Tibial nerve (tissue), 4 donors: Measurements from ENCODE around the gene CYP17A1. TPM values are rescaled to one million over a fixed set of nuclear protein-coding genes. Genes with fewer than 3 reads are reported as not detected.

Experiments used
- DNase-seq, 2 donors: peaks; one replicate each; pipeline ENCODE4 v3.0.0-alpha.2; 2019; ENCODE audit warnings: low spot score in 2 of 2
- H3K27ac ChIP-seq, 4 donors: fragments of 200-600 bp; sonication (generic) in 3 of 4; one replicate each; pipeline ENCODE4 v1.5.1; 2017 to 2019; ENCODE audit warnings: mild to moderate bottlenecking in 1 of 4
- H3K27me3 ChIP-seq, 2 donors: fragments of 200-600 bp; sonication (generic) in 1 of 2; one replicate each; pipeline versions ENCODE4 v1.5.1 to v1.6.0; 2017 to 2019
- H3K36me3 ChIP-seq, 3 donors: fragments of 200-600 bp; sonication (generic); one replicate each; pipeline ENCODE4 v1.5.1; 2018 to 2019
- H3K4me1 ChIP-seq, 4 donors: fragments of 200-600 bp; sonication (generic) in 3 of 4; one replicate each; pipeline ENCODE4 v1.5.1; 2017 to 2019
- H3K4me3 ChIP-seq, 4 donors: fragments of 200-600 bp; sonication (generic) in 3 of 4; one replicate each; pipeline ENCODE4 v1.5.1; 2017 to 2019; ENCODE audit warnings: mild to moderate bottlenecking in 1 of 4, moderate library complexity in 1 of 4
- H3K9me3 ChIP-seq, 4 donors: fragments of 200-600 bp; sonication (generic) in 3 of 4; one replicate each; pipeline ENCODE4 v1.5.1; 2017 to 2019
- EP300 ChIP-seq, 2 donors: sonication (generic); formaldehyde crosslinking; IDR thresholded peaks; one replicate each; pipeline ENCODE4 v1.6.1; 2017; ENCODE audit warnings: antibody characterized with exemption in 2 of 2, mild to moderate bottlenecking in 1 of 2
- POLR2A ChIP-seq, 2 donors: fragments of 450-650 bp; IDR thresholded peaks; one replicate each; pipeline ENCODE4 v1.6.1; 2017; ENCODE audit warnings: antibody characterized with exemption in 2 of 2, mild to moderate bottlenecking in 2 of 2, moderate library complexity in 2 of 2
- WGBS, 2 donors: methylation state at CpG; one replicate each; pipeline ENCODE4 v1.1.5; 2018; 5-methylcytosine and 5-hydroxymethylcytosine counted together
- total RNA-seq, 4 donors: library from RNA; depleted of rRNA; stranded (reverse); fragments of >200 nt; gene quantifications; one replicate each; pipeline ENCODE4 v1.1.0, GENCODE V29; 2016
- TF ChIP-seq, protein P1 (sequence below), 5 experiments: fragments of 200-600 bp in 3 of 5; fragments of 450-650 bp in 2 of 5; sonication (generic) in 3 of 5; IDR thresholded peaks; one replicate each; pipeline ENCODE4 v1.5.1; 2016 to 2019; ENCODE audit warnings: antibody characterized with exemption in 5 of 5, mild to moderate bottlenecking in 3 of 5, moderate library complexity in 2 of 5

CYP17A1 gene
- total RNA-seq, 4 donors from 2014 or later: not detected

DNA sequence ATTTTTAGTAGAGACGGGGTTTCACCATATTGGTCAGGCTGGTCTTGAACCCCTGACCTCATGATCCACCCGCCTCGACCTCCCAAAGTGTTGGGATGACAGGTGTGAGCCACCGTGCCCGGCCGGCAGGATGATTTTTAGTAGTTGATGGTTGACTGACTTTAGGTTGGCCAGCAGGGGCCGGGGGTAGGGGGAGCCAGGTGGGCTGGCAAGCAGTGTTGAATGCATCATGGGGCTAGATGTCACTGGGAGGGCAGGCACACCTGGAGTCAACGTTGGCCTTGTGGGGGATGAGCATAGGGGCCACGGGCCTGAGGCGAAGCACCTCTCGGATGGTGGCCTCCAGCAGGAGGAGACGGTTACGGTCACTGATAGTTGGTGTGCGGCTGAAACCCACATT, 5.0 kb downstream of the CYP17A1 start:
- Histone ChIP-seq H3K36me3 (peaks cover 0 to 28% (median 0%) of the 10 kb centered on the region in 3 donors), H3K4me3 (no peak overlapping the region), H3K27me3 (no peaks in the 10 kb centered on the region), H3K27ac (no peak overlapping the region), H3K4me1 (peaks cover 0 to 11% (median 0%) of the 10 kb centered on the region in 4 donors), H3K9me3 (no peaks in the 10 kb centered on the region)
- DNase-seq: no peak
- WGBS, 2 donors: 90 to 93% methylated on average over 14 of the region's 14 CpGs
- TF ChIP-seq POLR2A (IDR thresholded peaks at IDR 0.05): no peak
- no peak for TF ChIP-seq EP300 (IDR thresholded peaks at IDR 0.05)
- TF ChIP-seq, protein P1, sequence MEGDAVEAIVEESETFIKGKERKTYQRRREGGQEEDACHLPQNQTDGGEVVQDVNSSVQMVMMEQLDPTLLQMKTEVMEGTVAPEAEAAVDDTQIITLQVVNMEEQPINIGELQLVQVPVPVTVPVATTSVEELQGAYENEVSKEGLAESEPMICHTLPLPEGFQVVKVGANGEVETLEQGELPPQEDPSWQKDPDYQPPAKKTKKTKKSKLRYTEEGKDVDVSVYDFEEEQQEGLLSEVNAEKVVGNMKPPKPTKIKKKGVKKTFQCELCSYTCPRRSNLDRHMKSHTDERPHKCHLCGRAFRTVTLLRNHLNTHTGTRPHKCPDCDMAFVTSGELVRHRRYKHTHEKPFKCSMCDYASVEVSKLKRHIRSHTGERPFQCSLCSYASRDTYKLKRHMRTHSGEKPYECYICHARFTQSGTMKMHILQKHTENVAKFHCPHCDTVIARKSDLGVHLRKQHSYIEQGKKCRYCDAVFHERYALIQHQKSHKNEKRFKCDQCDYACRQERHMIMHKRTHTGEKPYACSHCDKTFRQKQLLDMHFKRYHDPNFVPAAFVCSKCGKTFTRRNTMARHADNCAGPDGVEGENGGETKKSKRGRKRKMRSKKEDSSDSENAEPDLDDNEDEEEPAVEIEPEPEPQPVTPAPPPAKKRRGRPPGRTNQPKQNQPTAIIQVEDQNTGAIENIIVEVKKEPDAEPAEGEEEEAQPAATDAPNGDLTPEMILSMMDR (IDR thresholded peaks at IDR 0.05): no peak

DNA sequence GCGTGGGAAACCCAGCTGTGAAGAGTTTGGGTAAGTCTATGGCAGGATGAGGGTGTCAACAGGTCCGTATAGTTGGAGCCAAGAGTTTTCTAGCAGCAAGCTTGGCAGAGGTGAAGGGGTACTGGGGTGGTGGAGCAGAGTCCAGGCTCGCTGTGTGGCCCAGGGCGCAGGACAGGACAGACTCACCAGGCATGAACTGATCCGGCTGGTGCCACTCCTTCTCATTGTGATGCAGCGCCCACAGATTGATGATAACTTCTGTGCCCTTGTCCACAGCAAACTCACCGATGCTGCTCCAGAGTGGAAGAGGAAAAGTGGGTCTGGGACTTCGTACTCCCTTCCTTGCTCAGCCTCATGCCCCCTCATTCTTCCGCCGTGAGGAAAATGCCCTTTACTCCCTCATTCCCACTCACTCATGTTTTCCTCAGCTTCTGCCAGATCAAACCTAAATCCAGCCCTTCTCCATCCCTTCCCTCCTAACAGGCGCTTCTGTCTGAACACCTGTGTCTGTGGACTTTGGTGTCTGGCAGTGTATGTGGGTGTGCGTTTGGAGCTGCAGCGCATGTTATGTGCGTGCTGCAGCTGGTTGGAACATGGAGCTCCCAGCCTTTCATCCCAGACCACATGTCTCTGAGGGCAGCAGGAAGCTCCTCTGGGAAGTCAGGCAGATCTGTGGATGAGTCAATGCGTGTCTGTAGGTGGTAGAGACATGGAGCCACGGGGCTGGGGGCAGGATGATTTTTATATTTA, 5.7 kb downstream of the CYP17A1 start:
- TF ChIP-seq EP300 (IDR thresholded peaks at IDR 0.05): no peak
- no peak for TF ChIP-seq POLR2A (IDR thresholded peaks at IDR 0.05)
- TF ChIP-seq, protein P1 (IDR thresholded peaks at IDR 0.05): no peak
- no peak for DNase-seq
- 60 to 66% methylated on average over 16 of the region's 16 CpGs for WGBS, 2 donors

DNA sequence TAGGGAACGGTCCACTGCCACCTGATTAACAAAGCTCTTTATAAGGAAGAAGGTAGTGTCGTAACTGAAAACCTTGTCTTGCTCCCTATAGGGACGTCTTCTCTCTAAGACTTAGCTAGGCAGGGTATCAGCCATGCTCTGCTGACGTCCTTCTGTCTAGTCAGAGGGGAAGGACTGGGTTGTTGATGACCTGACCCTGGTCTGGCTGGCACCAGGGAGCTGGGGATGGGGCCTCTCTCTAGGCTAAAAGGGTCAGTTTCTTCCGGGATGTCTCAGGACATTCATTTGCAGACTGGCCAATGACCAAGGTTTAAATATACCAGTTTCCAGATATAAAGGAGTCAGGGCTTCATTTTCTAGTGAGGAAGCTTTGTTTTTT, 9.6 kb downstream of the CYP17A1 start:
- TF ChIP-seq, protein P1 (IDR thresholded peaks at IDR 0.05): no peak
- no peak for TF ChIP-seq EP300 (IDR thresholded peaks at IDR 0.05)
- TF ChIP-seq POLR2A (IDR thresholded peaks at IDR 0.05): no peak
- H3K4me3 ChIP-seq: no peak overlapping the region
- WGBS, 2 donors: 73 to 77% methylated on average over 5 of the region's 5 CpGs
- no peak for DNase-seq
- H3K36me3 ChIP-seq: peaks cover 0 to 31% (median 0%) of the 10 kb centered on the region in 3 donors
- no peaks in the 10 kb centered on the region for H3K9me3 ChIP-seq
- H3K4me1 ChIP-seq: no peaks in the 10 kb centered on the region
- H3K27me3 ChIP-seq: no peaks in the 10 kb centered on the region
- H3K27ac ChIP-seq: no peak overlapping the region

More for the DNA sequence above, 5.7 kb downstream of the CYP17A1 start:
- Histone ChIP-seq H3K27ac (no peak overlapping the region), H3K9me3 (no peaks in the 10 kb centered on the region), H3K4me3 (no peak overlapping the region), H3K36me3 (peaks cover 0 to 31% (median 0%) of the 10 kb centered on the region in 3 donors), H3K27me3 (no peaks in the 10 kb centered on the region), H3K4me1 (peaks cover 0 to 8% (median 0%) of the 10 kb centered on the region in 4 donors)

DNA sequence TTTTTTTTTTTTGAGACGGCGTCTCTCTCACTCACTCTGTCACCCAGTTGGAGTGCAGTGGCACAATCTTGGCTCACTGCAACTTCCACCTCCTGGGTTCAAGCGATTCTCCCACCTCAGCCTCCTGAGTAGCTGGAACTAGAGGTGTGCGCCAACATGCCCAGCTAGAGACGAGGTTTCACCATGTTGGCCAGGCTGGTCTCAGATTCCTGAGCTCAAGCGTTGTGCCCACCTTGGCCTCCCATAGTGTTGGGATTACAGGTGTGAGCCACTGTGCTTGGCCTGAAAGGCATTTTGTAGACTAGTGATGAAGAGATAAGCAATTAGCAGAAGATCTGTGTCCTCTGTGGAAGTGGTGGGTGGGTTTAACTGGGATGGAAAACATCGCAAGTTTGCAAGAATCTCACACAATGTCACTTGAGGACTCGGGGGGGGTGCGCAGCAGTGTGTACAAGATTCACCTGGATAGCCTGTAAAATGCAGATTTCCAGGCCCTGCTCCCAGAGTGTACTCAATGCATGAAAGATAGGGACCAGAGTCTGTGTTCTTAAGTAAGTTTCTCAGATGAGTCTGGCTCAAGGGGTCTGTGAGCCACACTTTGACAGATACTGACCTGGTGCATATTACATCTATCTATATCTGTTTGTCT, 10.9 kb downstream of the CYP17A1 start:
- Histone ChIP-seq H3K27ac (no peak overlapping the region), H3K4me3 (no peak overlapping the region), H3K36me3 (peaks cover 0 to 28% (median 0%) of the 10 kb centered on the region in 3 donors), H3K9me3 (no peaks in the 10 kb centered on the region), H3K4me1 (no peaks in the 10 kb centered on the region), H3K27me3 (no peaks in the 10 kb centered on the region)
- DNase-seq: no peak
- TF ChIP-seq EP300 (IDR thresholded peaks at IDR 0.05) (no peak), POLR2A (IDR thresholded peaks at IDR 0.05) (no peak)
- TF ChIP-seq, protein P1 (IDR thresholded peaks at IDR 0.05): no peak
- 91 to 93% methylated on average over 9 of the region's 9 CpGs for WGBS, 2 donors

DNA sequence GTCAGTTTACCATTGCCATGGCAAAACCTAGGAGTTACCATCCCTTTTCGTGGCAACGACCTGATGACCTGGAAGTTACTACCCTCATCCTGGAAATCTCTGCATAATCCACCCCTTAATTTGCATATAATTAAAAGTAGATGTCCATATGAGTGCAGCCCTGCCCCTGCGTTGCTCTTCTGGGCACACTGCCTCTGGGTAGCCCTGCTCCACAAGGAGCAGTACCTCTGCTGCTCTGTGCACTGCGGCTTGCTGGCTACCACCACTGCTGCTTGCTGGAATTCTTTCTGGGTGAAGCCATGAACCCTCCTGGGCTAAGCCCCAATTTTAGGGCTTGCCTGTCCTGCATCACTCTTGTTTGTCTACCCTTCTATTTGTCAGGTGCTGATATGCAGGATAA, 12.5 kb downstream of the CYP17A1 start:
- Histone ChIP-seq H3K27me3 (no peaks in the 10 kb centered on the region), H3K9me3 (no peaks in the 10 kb centered on the region), H3K36me3 (peaks cover 0 to 19% (median 0%) of the 10 kb centered on the region in 3 donors), H3K4me3 (no peak overlapping the region), H3K4me1 (no peaks in the 10 kb centered on the region), H3K27ac (no peak overlapping the region)
- TF ChIP-seq POLR2A (IDR thresholded peaks at IDR 0.05) (no peak), EP300 (IDR thresholded peaks at IDR 0.05) (no peak)
- TF ChIP-seq, protein P1 (IDR thresholded peaks at IDR 0.05): no peak
- DNase-seq: no peak
- 93% methylated on average over 4 of the region's 4 CpGs for WGBS, 2 donors
